ENCODE measurements around the gene WARS2. TPM values are rescaled to one million over a fixed set of nuclear protein-coding genes. Genes with fewer than 3 reads are reported as not detected.

Gene WARS2
- total and polyA plus RNA-seq, 12 donors = 5.1 to 35.9 (median 20.9) TPM

DNA sequence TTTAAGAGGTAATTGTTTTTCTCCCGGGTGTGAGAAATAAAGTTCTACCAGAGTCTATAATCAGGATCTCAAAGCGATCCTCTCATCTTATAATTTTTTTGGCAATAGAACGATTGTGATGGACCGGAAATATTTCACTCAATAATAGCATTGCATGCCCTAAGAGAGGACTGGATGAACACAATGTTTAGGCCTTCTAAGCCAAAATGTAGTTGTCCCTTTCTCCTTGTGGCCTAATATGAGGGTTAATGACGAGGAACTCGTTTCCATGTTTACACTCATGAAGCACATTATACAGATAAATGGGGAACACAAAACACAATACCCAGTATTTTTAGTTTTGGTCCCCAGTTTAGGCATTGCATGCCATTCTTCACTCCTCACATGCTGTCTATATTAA is 158.2 kb downstream of the WARS2 start:
- H3K27ac ChIP-seq = no peak overlapping the region
- TF ChIP-seq, protein P1, sequence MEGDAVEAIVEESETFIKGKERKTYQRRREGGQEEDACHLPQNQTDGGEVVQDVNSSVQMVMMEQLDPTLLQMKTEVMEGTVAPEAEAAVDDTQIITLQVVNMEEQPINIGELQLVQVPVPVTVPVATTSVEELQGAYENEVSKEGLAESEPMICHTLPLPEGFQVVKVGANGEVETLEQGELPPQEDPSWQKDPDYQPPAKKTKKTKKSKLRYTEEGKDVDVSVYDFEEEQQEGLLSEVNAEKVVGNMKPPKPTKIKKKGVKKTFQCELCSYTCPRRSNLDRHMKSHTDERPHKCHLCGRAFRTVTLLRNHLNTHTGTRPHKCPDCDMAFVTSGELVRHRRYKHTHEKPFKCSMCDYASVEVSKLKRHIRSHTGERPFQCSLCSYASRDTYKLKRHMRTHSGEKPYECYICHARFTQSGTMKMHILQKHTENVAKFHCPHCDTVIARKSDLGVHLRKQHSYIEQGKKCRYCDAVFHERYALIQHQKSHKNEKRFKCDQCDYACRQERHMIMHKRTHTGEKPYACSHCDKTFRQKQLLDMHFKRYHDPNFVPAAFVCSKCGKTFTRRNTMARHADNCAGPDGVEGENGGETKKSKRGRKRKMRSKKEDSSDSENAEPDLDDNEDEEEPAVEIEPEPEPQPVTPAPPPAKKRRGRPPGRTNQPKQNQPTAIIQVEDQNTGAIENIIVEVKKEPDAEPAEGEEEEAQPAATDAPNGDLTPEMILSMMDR (IDR thresholded peaks at IDR 0.05) = no peak
- TF ChIP-seq POLR2A (IDR thresholded peaks at IDR 0.05) = no peak
- no peak overlapping the region for H3K4me3 ChIP-seq
- H3K9me3 ChIP-seq (replicated peaks in 1 of 3) = no peaks in the 10 kb centered on the region
- no peaks in the 10 kb centered on the region for H3K36me3 ChIP-seq (replicated peaks in 1 of 2)
- DNase-seq = no peak
- peaks cover 11 to 20% of the 10 kb centered on the region in 2 donors for H3K4me1 ChIP-seq (replicated peaks in 1 of 2)
- intact Hi-C loops (cut with DNase I) = no loop called here
- peaks cover 96% of the 10 kb centered on the region for H3K27me3 ChIP-seq
- WGBS, 4 donors = 46 to 58% (median 54%) methylated on average over 6 of the region's 6 CpGs

DNA sequence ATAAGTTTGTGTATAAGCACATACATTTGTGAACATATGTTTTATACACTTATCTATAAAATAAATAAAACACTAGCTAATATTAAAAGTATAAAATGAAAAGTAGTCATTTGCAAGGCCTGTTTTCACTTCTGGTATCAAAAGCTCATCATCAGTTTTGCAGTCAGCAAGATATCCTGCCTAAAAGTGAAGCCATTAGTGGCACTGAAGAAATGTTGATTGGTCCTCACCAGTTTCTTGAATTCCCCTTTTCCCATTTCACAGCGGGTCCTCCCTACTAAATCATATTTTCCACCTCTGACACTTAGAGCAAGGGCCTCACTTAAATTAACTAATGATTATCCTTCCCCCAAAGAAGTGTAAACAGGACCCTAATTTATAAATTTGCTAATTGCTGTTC is 159.0 kb downstream of the WARS2 start:
- Histone ChIP-seq H3K27me3 (peaks cover 87% of the 10 kb centered on the region), H3K27ac (no peak overlapping the region), H3K36me3 (replicated peaks in 1 of 2) (no peaks in the 10 kb centered on the region), H3K4me3 (no peak overlapping the region), H3K9me3 (replicated peaks in 1 of 3) (no peaks in the 10 kb centered on the region), H3K4me1 (replicated peaks in 1 of 2) (peaks cover 8 to 16% of the 10 kb centered on the region in 2 donors)
- WGBS, 4 donors = 34 to 54% (median 50%) methylated on average over 1 of the region's 1 CpG
- DNase-seq = no peak
- intact Hi-C loops (cut with DNase I) = no loop called here
- TF ChIP-seq, protein P1 (IDR thresholded peaks at IDR 0.05) = no peak
- no peak for TF ChIP-seq POLR2A (IDR thresholded peaks at IDR 0.05)

Small RNA genes lying within 50 kb of the gene (small RNA-seq; reads per million reads assigned to genes)
- gene AL139420.2 = 0 reads per million in 2 donors

Other genes starting within 250 kb of the WARS2 start
- gene TBX15, start 152.3 kb downstream of the WARS2 start, total RNA-seq = under 1 TPM in 7 of 9 donors, not detected in 2; 0.06 to 0.44 (median 0.14) TPM
- gene TBX15, start 152.3 kb downstream of the WARS2 start, polyA plus RNA-seq = under 1 TPM; 0.11 to 0.48 (median 0.27) TPM
- gene HAO2, start 228.1 kb upstream of the WARS2 start, total RNA-seq = 1 to 10 TPM in 1 of 9 donors, under 1 TPM in 4, not detected in 4; 0.17 to 1.7 (median 0.64) TPM
- 1 to 10 TPM in 2 of 3 donors, under 1 TPM in 1; 0.80 to 4.8 (median 1.8) TPM for gene HAO2, start 228.1 kb upstream of the WARS2 start, polyA plus RNA-seq

Data from adrenal gland (tissue), 12 donors.